Measurements from ENCODE around the gene HLA-DRB5. TPM values are rescaled to one million over a fixed set of nuclear protein-coding genes. Genes with fewer than 3 reads are reported as not detected.

The HLA-DRB5 gene
- total and polyA plus RNA-seq, 2 donors (not counting 3 experiments of a cell fraction or from before 2014, with no cell fraction given) = not detected

GRCh38 chr6:32576250-32576649 is 46.2 kb upstream of the HLA-DRB5 start:
- no peaks in the 10 kb centered on the region for H4K20me1 ChIP-seq (replicated peaks; ENCODE audit: control insufficient read depth, extremely low read depth, insufficient read depth, low read length)
- no peak overlapping the region for H3K9ac ChIP-seq (replicated peaks; ENCODE audit: extremely low read depth, insufficient read depth, low read length)
- H3K27me3 ChIP-seq (ENCODE audit: control insufficient read depth in 2 of 2, insufficient read depth in 2 of 2, low read length in 2 of 2) = peaks cover 0 to 2% of the 10 kb centered on the region in 2 experiments
- intact Hi-C loops (cut with micrococcal nuclease) = no loop called here
- no peak overlapping the region for H3K4me3 ChIP-seq (replicated peaks in 1 of 3; ENCODE audit: insufficient read depth in 1 of 3, low read depth in 1 of 3, low read length in 3 of 3)
- no TSS peak for BruUV-seq (replicated peaks)
- no peak overlapping the region for H2AFZ ChIP-seq (ENCODE audit: low read depth, low read length)
- no peak overlapping the region for H3K4me2 ChIP-seq (ENCODE audit: insufficient read depth, low read length)
- ChIA-PET CTCF (no interaction called here), POLR2A (no interaction called here)
- no peaks in the 10 kb centered on the region for H3K79me2 ChIP-seq (ENCODE audit: control insufficient read depth, insufficient read depth, low read length)
- H3K27ac ChIP-seq (ENCODE audit: insufficient read depth, low read depth, low read length) = no peak overlapping the region
- FAIRE-seq (no peak), DNase-seq (ENCODE audit: low read depth, low spot score) (no peak)
- H3K4me1 ChIP-seq (ENCODE audit: control insufficient read depth, extremely low read depth, insufficient read depth, low read length) = no peaks in the 10 kb centered on the region
- dilution Hi-C loops (cut with MboI; ENCODE audit: extremely low pct_ligation_motif_present, low sequenced_read_pairs) = no loop called here
- no peaks in the 10 kb centered on the region for H3K9me1 ChIP-seq (replicated peaks; ENCODE audit: control insufficient read depth, extremely low read depth, insufficient read depth, low read length)
- H3K36me3 ChIP-seq (ENCODE audit: control insufficient read depth in 2 of 2, extremely low read depth in 1 of 2, insufficient read depth in 2 of 2, low read length in 2 of 2) = no peaks in the 10 kb centered on the region
- TF ChIP-seq GATA2 (IDR thresholded peaks at IDR 0.05; ENCODE audit: insufficient read depth, insufficient read length, low read depth, low read length) = no peak
- TF ChIP-seq JUN (IDR thresholded peaks at IDR 0.05; ENCODE audit: borderline replicate concordance, insufficient read depth, insufficient read length, low read depth) = no peak
- TF ChIP-seq POLR2A (IDR thresholded peaks at IDR 0.05; ENCODE audit: low read depth, low read length) = no peak
- no peak for TF ChIP-seq EZH2 (IDR thresholded peaks at IDR 0.05; ENCODE audit: borderline replicate concordance, low read depth, low read length, severe bottlenecking)
- no peak for TF ChIP-seq MAX (IDR thresholded peaks at IDR 0.05; ENCODE audit: insufficient read depth, insufficient read length)
- no peak for TF ChIP-seq MYC (IDR thresholded peaks at IDR 0.05; ENCODE audit: low read depth, low read length)
- TF ChIP-seq CTCF (IDR thresholded peaks at IDR 0.05; ENCODE audit: extremely low read depth in 1 of 2, insufficient read depth in 1 of 2, low read depth in 1 of 2, low read length in 2 of 2) = no peak
- no peak for TF ChIP-seq FOS (IDR thresholded peaks at IDR 0.05; ENCODE audit: borderline replicate concordance, insufficient read depth, low read length)
- TF ChIP-seq POLR2AphosphoS5 (IDR thresholded peaks at IDR 0.05; ENCODE audit: insufficient read depth, low read depth, low read length) = no peak
- H3K9me3 ChIP-seq (replicated peaks; ENCODE audit: control insufficient read depth, insufficient read depth, low read length) = no peaks in the 10 kb centered on the region
